ENCODE data around the gene RBBP8. TPM values are rescaled to one million over a fixed set of nuclear protein-coding genes. Genes with fewer than 3 reads are reported as not detected.

RBBP8 gene
- total and polyA plus RNA-seq, 8 donors = 6.4 to 54.0 (median 30.1) TPM

- Histone ChIP-seq H3K36me3 (no peaks in the 10 kb centered on the region), H3K4me1 (peaks cover 3 to 6% (median 5%) of the 10 kb centered on the region in 4 donors), H3K27ac (no peak overlapping the region), H3K27me3 (no peaks in the 10 kb centered on the region), H3K9me3 (no peaks in the 10 kb centered on the region), H3K4me3 (no peak overlapping the region)
- DNase-seq = no peak
- TF ChIP-seq EP300 (IDR thresholded peaks at IDR 0.05) (no peak), CTCF (IDR thresholded peaks at IDR 0.05) (no peak), POLR2AphosphoS5 (IDR thresholded peaks at IDR 0.05) (no peak), POLR2A (IDR thresholded peaks at IDR 0.05) (no peak)
- 84 to 93% (median 90%) methylated on average over 7 of the region's 7 CpGs for WGBS, 5 donors
- intact Hi-C loops (cut with DNase I; ENCODE audit: low total_unique reads) = no loop called here
Measured at GRCh38 chr18:23058746-23059415, 125.8 kb downstream of the RBBP8 start.

GRCh38 chr18:23059541-23060465 lies 126.7 kb downstream of the RBBP8 start:
- H3K4me1 ChIP-seq = no peaks in the 10 kb centered on the region
- DNase-seq = no peak
- TF ChIP-seq CTCF (IDR thresholded peaks at IDR 0.05) (no peak), EP300 (IDR thresholded peaks at IDR 0.05) (no peak), POLR2AphosphoS5 (IDR thresholded peaks at IDR 0.05) (no peak), POLR2A (IDR thresholded peaks at IDR 0.05) (no peak)
- no peaks in the 10 kb centered on the region for H3K9me3 ChIP-seq
- no peaks in the 10 kb centered on the region for H3K36me3 ChIP-seq
- 64 to 70% (median 66%) methylated on average over 9 of the region's 9 CpGs for WGBS, 5 donors
- H3K27ac ChIP-seq = no peak overlapping the region
- H3K27me3 ChIP-seq = no peaks in the 10 kb centered on the region
- intact Hi-C loops (cut with DNase I; ENCODE audit: low total_unique reads) = no loop called here
- H3K4me3 ChIP-seq = no peak overlapping the region

GRCh38 chr18:23062011-23062410 lies 128.9 kb downstream of the RBBP8 start:
- TF ChIP-seq POLR2A (IDR thresholded peaks at IDR 0.05) (no peak), CTCF (IDR thresholded peaks at IDR 0.05) (no peak), POLR2AphosphoS5 (IDR thresholded peaks at IDR 0.05) (no peak), EP300 (IDR thresholded peaks at IDR 0.05) (no peak)
- peaks cover 0 to 13% (median 4%) of the 10 kb centered on the region in 4 donors for H3K4me1 ChIP-seq
- H3K9me3 ChIP-seq = no peaks in the 10 kb centered on the region
- no peak overlapping the region for H3K4me3 ChIP-seq
- H3K27me3 ChIP-seq = no peaks in the 10 kb centered on the region
- DNase-seq = no peak
- H3K36me3 ChIP-seq = no peaks in the 10 kb centered on the region
- 25 to 57% (median 38%) methylated on average over 1 of the region's 1 CpG for WGBS, 5 donors
- H3K27ac ChIP-seq = no peak overlapping the region
- intact Hi-C loops (cut with DNase I; ENCODE audit: low total_unique reads) = no loop called here

- Histone ChIP-seq H3K36me3 (no peaks in the 10 kb centered on the region), H3K27me3 (no peaks in the 10 kb centered on the region), H3K9me3 (no peaks in the 10 kb centered on the region), H3K4me3 (no peak overlapping the region), H3K27ac (no peak overlapping the region), H3K4me1 (peaks cover 0 to 13% (median 6%) of the 10 kb centered on the region in 4 donors)
- WGBS, 5 donors = 95 to 97% (median 97%) methylated on average over 6 of the region's 6 CpGs
- intact Hi-C loops (cut with DNase I; ENCODE audit: low total_unique reads) = no loop called here
- no peak for DNase-seq
- no peak for TF ChIP-seq CTCF (IDR thresholded peaks at IDR 0.05)
Measured at GRCh38 chr18:23063502-23063901, 130.4 kb downstream of the RBBP8 start.

All from stomach (tissue), 9 donors.